Cortex of kidney (tissue), 1 donor: ENCODE data around the gene KDM2B.
"Not testable (repeated sequence)": the region's sequence is repeated elsewhere in the genome, so short reads cannot be mapped to it uniquely, and the experiment has no call there.

Experiments
- DNase-seq: peaks from one replicate; lab custom pipeline; 2025; lab: John Stamatoyannopoulos, UW

The KDM2B gene

GRCh38 chr12:121503395-121503794, 77.4 kb downstream of the KDM2B start:
- no peak for DNase-seq

- no peak for DNase-seq
These were observed 78.9 kb downstream of the KDM2B start for GRCh38 chr12:121501946-121502345.

GRCh38 chr12:121499929-121500793, 80.7 kb downstream of the KDM2B start:
- no peak for DNase-seq

GRCh38 chr12:121495746-121496145, 85.1 kb downstream of the KDM2B start:
- no peak for DNase-seq

GRCh38 chr12:121494093-121494787, 86.6 kb downstream of the KDM2B start:
- no peak for DNase-seq

DNA sequence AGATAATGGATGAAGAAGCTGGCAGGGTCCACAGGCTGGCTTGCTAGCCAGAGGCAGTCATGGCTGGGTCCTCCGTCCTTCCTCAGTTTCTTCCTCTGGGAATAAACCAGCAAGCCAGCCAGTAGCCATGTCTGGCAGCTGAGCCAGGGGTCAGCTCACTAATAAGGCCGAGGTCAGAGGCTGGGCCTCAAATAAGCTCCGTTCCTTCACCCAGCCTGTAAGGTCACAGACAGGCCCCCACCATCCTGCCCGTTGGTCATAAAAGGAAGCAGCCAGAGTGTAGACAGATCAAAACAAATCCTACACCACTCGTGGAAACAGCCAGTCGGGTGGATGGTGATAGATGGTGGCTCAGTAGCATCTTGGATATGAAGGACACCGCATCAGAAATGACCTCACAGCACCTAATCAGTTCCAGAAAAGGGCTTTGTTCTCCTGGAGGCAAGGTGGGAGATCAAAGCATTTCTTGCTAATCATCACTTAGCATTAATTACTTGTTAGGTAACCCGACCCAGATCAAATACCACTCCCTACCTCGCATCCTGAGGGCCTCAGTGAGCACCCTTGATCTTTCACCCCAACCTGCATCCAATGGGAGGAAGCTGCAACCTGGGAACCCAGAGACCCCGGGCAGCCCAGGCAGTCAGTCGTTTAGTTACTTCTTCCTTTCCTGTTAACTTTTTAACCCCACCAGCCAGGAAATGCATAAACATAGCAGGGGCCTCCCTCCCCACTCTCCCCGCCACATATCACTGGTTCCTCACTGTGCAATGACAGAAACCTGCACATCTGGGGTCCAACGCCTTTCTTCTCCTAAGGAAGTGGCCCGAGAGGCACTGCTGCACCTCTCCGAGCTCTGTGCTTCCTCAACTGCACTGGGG, 90.2 kb downstream of the KDM2B start:
- no peak for DNase-seq

DNA sequence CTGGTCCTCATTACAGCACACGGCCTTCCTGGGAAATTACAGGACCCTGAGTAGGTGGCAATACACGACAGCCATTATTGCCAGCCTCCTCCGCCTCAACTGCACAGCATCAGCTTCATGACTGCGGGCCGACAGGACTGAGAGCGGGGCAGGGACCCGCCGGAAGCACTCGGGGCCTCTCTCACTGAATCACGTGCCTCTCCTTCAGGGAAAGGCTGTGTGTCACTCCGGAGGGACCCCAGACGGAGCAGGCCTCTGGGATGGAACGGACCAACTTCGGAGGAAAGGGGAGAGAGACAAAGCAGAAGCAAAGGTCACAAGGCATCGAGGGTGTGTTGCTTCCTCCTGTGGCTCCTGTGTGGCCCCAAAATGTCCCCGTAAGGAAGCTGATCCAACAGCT, 90.9 kb downstream of the KDM2B start:
- DNase-seq = no peak

GRCh38 chr12:121484967-121485366, 95.9 kb downstream of the KDM2B start:
- DNase-seq = no peak

- DNase-seq = not testable (repeated sequence)
These were observed 96.3 kb downstream of the KDM2B start for GRCh38 chr12:121484564-121484963.

GRCh38 chr12:121483949-121484348, 96.9 kb downstream of the KDM2B start:
- DNase-seq = no peak

GRCh38 chr12:121476477-121476876, 104.3 kb downstream of the KDM2B start:
- no peak for DNase-seq

- DNase-seq = no peak
These were observed 105.5 kb downstream of the KDM2B start for GRCh38 chr12:121475279-121475678.

DNA sequence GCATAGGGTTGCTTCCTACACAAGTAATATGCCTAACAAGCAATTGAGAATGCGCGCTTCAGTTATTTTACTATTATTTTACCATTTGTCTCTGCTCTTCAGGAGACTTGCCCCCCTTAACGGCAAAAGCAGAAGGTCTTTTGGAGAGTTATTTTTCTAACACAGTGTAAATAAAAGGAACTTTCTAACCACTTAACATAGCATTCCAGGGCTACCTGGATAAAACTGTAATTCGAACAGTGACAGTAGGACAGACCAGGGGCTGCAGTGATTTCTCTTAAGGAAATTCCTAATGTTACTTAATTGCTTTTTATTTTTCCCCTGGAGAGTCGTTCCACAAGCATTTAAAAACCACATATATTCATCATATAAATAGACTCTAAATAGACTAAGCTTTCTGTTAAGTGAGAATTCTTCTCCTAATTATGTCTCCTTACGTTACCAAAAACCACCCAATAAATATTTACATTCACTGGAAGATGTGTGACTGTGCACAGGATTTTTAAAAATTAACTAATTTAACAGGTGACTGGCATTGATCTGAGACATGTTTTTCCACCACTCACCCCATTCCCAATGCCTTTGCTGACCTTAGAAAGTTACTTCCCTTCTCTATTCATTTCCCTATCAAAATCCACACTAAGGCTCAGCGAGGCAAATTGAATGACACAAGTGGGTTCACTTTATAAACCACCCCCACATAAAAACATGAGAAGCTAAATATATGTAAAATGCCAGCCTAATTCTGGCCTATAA, 108.5 kb downstream of the KDM2B start:
- no peak for DNase-seq

DNA sequence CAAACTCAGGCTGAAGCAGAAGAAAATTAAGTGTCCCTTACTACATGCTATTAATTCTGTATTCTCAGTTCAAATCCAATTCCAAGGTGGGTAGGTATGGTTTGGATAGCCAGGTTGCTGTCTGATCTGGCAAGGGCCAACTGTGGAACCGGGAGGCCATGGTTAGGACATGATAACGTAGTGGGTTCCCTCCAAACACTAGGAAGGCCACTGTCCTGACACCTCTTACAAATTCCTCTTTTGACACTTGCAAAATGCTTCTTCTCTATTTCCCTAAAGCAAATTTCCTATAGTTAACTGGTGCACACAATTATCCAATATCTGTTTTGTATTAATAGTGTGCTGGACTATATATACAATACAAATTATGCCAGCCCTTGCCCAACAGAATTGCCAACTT, 110.1 kb downstream of the KDM2B start:
- DNase-seq = no peak

- DNase-seq = no peak
These were observed 112.4 kb downstream of the KDM2B start for GRCh38 chr12:121468499-121468801.

- DNase-seq = no peak
These were observed 113.0 kb downstream of the KDM2B start for GRCh38 chr12:121467638-121468498.

- DNase-seq = no peak
These were observed 113.8 kb downstream of the KDM2B start for GRCh38 chr12:121466794-121467637.

GRCh38 chr12:121465921-121466793, 114.7 kb downstream of the KDM2B start:
- DNase-seq = no peak

- DNase-seq = no peak
These were observed 116.5 kb downstream of the KDM2B start for GRCh38 chr12:121464331-121464730.
